ENCODE results near the gene NRCAM. TPM values are rescaled to one million over a fixed set of nuclear protein-coding genes. Genes with fewer than 3 reads are reported as not detected.

Gene NRCAM
- total and polyA plus RNA-seq, 2 of the 8 experiments (the other 6 are each of a cell fraction or from before 2014, with no cell fraction given) = 2.7 to 3.8 TPM

DNA sequence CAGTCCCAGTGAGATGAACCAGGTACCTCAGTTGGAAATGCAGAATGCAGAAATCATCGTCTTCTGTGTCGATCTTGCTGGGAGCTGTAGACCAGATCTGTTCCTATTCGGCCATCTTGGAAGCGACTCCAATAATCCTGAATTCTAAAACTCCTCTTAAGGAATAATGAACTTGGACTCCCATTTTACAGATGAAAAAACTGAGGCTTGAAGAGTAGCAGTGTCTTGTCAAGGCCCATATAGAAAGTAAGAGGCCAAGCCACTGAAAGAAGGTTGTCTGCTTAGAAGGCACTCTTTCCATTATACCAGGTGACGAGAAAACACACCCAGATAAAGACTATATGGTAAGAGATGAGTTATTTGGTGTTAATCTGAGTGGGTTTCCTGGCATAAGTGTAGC is 177.5 kb downstream of the NRCAM start:
- POLR2A ChIA-PET (ENCODE audit: partially characterized antibody) = no interaction called here
- no peak overlapping the region for H3K14ac ChIP-seq (ENCODE audit: insufficient read length)
- no peak overlapping the region for H3K23ac ChIP-seq (ENCODE audit: insufficient read length)
- no peaks in the 10 kb centered on the region for H3K79me2 ChIP-seq (ENCODE audit: control insufficient read depth in 1 of 2, insufficient read depth in 2 of 2, low read length in 2 of 2)
- CTCF ChIA-PET (ENCODE audit: partially characterized antibody) = interaction anchor here (0.6 kb wide), 1 partner anchor 296 kb away, joined by 3 read pairs; no protein-coding TSS in a partner anchor
- H3K9me3 ChIP-seq (ENCODE audit: insufficient read depth in 2 of 2, low read depth in 1 of 2, low read length in 1 of 2) = peaks cover 0 to 2% of the 10 kb centered on the region in 2 experiments; a peak in 1 of 4 replicates
- H3K9ac ChIP-seq (replicated peaks in 1 of 4; ENCODE audit: extremely low read depth in 1 of 4, low read depth in 3 of 4, low read length in 3 of 4) = no peak overlapping the region
- H3K18ac ChIP-seq (ENCODE audit: extremely low read depth, low read length) = no peak overlapping the region
- no peak overlapping the region for H4K5ac ChIP-seq (ENCODE audit: insufficient read length, low read depth, low read length)
- no peak overlapping the region for H3K56ac ChIP-seq (replicated peaks; ENCODE audit: insufficient read length, low read depth, low read length)
- no peaks in the 10 kb centered on the region for H4K20me1 ChIP-seq (replicated peaks in 1 of 2; ENCODE audit: control insufficient read depth in 1 of 2, insufficient read depth in 2 of 2, low read length in 2 of 2)
- no peak for FAIRE-seq
- H2BK20ac ChIP-seq (ENCODE audit: low read length) = no peak overlapping the region
- no peaks in the 10 kb centered on the region for H3K79me1 ChIP-seq (ENCODE audit: low read depth, low read length)
- H3K4me3 ChIP-seq (ENCODE audit: extremely low read depth in 1 of 4, insufficient read depth in 2 of 4, low read depth in 3 of 4, low read length in 4 of 4) = no peak overlapping the region
- no peak overlapping the region for H3K4me2 ChIP-seq (ENCODE audit: insufficient read depth in 1 of 2, low read depth in 2 of 2, low read length in 2 of 2)
- no peak overlapping the region for H2BK12ac ChIP-seq (ENCODE audit: low read depth, low read length)
- H3K4ac ChIP-seq (replicated peaks; ENCODE audit: insufficient read length, low read depth, low read length) = no peak overlapping the region
- no peak overlapping the region for H2BK5ac ChIP-seq (ENCODE audit: low read depth, low read length)
- no peaks in the 10 kb centered on the region; the same call in 1 of the 2 replicates for H3K23me2 ChIP-seq (ENCODE audit: low read depth, low read length)
- no peak overlapping the region for H4K8ac ChIP-seq (ENCODE audit: extremely low read depth, insufficient read depth, low read length)
- DNase-seq (ENCODE audit: low read depth in 1 of 2, low spot score in 2 of 2) = no peak
- H2BK15ac ChIP-seq (ENCODE audit: low read length) = no peak overlapping the region
- H4K91ac ChIP-seq (replicated peaks; ENCODE audit: insufficient read length, low read length) = no peak overlapping the region
- no peaks in the 10 kb centered on the region for H3K4me1 ChIP-seq (replicated peaks in 1 of 4; ENCODE audit: control insufficient read depth in 3 of 4, insufficient read depth in 4 of 4, low read length in 3 of 4)
- 96% methylated on average over 5 of the region's 5 CpGs; no CpG with 5 or more reads in 1 of the 2 experiments for WGBS, 2 experiments (ENCODE audit: extremely low coverage in 1 of 2, insufficient coverage in 1 of 2, insufficient read length in 1 of 2, insufficient replicate concordance in 2 of 2, low coverage in 1 of 2, low lambda C conversion rate in 2 of 2, missing lambda C conversion rate in 1 of 2)
- H3K36me3 ChIP-seq (ENCODE audit: control insufficient read depth in 2 of 4, insufficient read depth in 4 of 4, low read length in 3 of 4) = no peaks in the 10 kb centered on the region
- no peak overlapping the region for H2AFZ ChIP-seq (ENCODE audit: low read length)
- no peak overlapping the region for H3K27ac ChIP-seq (ENCODE audit: low read depth, low read length)
- H3K27me3 ChIP-seq (replicated peaks in 1 of 4; ENCODE audit: control insufficient read depth in 3 of 4, extremely low read depth in 1 of 4, insufficient read depth in 3 of 4, low read length in 3 of 4) = no peaks in the 10 kb centered on the region
- H2AK5ac ChIP-seq (ENCODE audit: low read depth, low read length) = no peak overlapping the region
- H2BK120ac ChIP-seq (replicated peaks; ENCODE audit: low read depth, low read length) = no peak overlapping the region
- TF ChIP-seq TCF12 (IDR thresholded peaks at IDR 0.05; ENCODE audit: low read depth, low read length) (no peak), CBX8 (IDR thresholded peaks at IDR 0.05; ENCODE audit: borderline replicate concordance, low read depth, low read length) (no peak), SUZ12 (IDR thresholded peaks at IDR 0.05; ENCODE audit: low read length) (no peak), SIRT6 (IDR thresholded peaks at IDR 0.05; ENCODE audit: low read length) (no peak), BRCA1 (IDR thresholded peaks at IDR 0.05; ENCODE audit: low read depth, low read length) (no peak), BCL11A (IDR thresholded peaks at IDR 0.05; ENCODE audit: low read depth in 2 of 2, low read length in 2 of 2) (no peak), PHF8 (conservative IDR thresholded peaks at IDR 0.05; ENCODE audit: low read depth, low read length) (no peak), POU5F1 (IDR thresholded peaks at IDR 0.05; ENCODE audit: low read depth, low read length) (no peak), FOSL1 (IDR thresholded peaks at IDR 0.05; ENCODE audit: insufficient read depth, low read depth, low read length) (no peak), RXRA (IDR thresholded peaks at IDR 0.05; ENCODE audit: insufficient read depth, low read depth, low read length) (no peak), NRF1 (IDR thresholded peaks at IDR 0.05; ENCODE audit: low read depth, low read length) (no peak)
- TF ChIP-seq, protein P1, sequence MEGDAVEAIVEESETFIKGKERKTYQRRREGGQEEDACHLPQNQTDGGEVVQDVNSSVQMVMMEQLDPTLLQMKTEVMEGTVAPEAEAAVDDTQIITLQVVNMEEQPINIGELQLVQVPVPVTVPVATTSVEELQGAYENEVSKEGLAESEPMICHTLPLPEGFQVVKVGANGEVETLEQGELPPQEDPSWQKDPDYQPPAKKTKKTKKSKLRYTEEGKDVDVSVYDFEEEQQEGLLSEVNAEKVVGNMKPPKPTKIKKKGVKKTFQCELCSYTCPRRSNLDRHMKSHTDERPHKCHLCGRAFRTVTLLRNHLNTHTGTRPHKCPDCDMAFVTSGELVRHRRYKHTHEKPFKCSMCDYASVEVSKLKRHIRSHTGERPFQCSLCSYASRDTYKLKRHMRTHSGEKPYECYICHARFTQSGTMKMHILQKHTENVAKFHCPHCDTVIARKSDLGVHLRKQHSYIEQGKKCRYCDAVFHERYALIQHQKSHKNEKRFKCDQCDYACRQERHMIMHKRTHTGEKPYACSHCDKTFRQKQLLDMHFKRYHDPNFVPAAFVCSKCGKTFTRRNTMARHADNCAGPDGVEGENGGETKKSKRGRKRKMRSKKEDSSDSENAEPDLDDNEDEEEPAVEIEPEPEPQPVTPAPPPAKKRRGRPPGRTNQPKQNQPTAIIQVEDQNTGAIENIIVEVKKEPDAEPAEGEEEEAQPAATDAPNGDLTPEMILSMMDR (IDR thresholded peaks at IDR 0.05; ENCODE audit: control extremely low read depth in 1 of 3, insufficient read depth in 1 of 3, low read depth in 1 of 3, low read length in 3 of 3) = no peak

All from H1 (cell line).